IPS DF 19.7 (cell line): ENCODE results near the gene MANF.
A peak's percentile ranks its signal among the peaks of the same experiment; 100 is the strongest.

ENCODE experiments used
- DNase-seq: peaks from one replicate; pipeline ENCODE4 v3.0.0-alpha.2; 2013; ENCODE audit warnings: low read depth, low spot score

The MANF gene

GRCh38 chr3:51390246-51391074, 5.4 kb downstream of the MANF start:
- DNase-seq = no peak

GRCh38 chr3:51391075-51391565, 6.0 kb downstream of the MANF start, which contains the start of gene RBM15B:
Gene RBM15B (plus strand): TSS chr3:51391285. CDS start chr3:51391400, 115 bp downstream.
- DNase-seq = peak; percentile 79

GRCh38 chr3:51391566-51392354, 6.7 kb downstream of the MANF start:
- DNase-seq = no peak

GRCh38 chr3:51392355-51393133, 7.5 kb downstream of the MANF start:
- DNase-seq = no peak

GRCh38 chr3:51393134-51393495, 8.0 kb downstream of the MANF start:
- no peak for DNase-seq

GRCh38 chr3:51393564-51393963, 8.5 kb downstream of the MANF start:
- no peak for DNase-seq

GRCh38 chr3:51394541-51394940, 9.4 kb downstream of the MANF start:
- no peak for DNase-seq

GRCh38 chr3:51395493-51396213, 10.6 kb downstream of the MANF start:
- no peak for DNase-seq

- DNase-seq = no peak
Measured at GRCh38 chr3:51396401-51396800, 11.3 kb downstream of the MANF start.

- no peak for DNase-seq
Measured at GRCh38 chr3:51397392-51397791, 12.3 kb downstream of the MANF start.

- no peak for DNase-seq
Measured at GRCh38 chr3:51398595-51399310, 13.7 kb downstream of the MANF start.

- DNase-seq = no peak
Measured at GRCh38 chr3:51400166-51400565, 15.1 kb downstream of the MANF start.

GRCh38 chr3:51401735-51402134, 16.6 kb downstream of the MANF start:
- no peak for DNase-seq

- no peak for DNase-seq
Measured at GRCh38 chr3:51403675-51404074, 18.6 kb downstream of the MANF start.

- no peak for DNase-seq
Measured at GRCh38 chr3:51408021-51408420, 22.9 kb downstream of the MANF start.

GRCh38 chr3:51408813-51409212, 23.7 kb downstream of the MANF start:
- DNase-seq = no peak

GRCh38 chr3:51422211-51422610, 37.1 kb downstream of the MANF start:
- no peak for DNase-seq

- DNase-seq = no peak
Measured at GRCh38 chr3:51426921-51427320, 41.8 kb downstream of the MANF start.

GRCh38 chr3:51429138-51429537, 44.0 kb downstream of the MANF start:
- no peak for DNase-seq

GRCh38 chr3:51434110-51434509, 49.0 kb downstream of the MANF start:
- DNase-seq = no peak
